OCI-LY1 (cell line): Measurements from ENCODE around the gene ZC2HC1B.
"Not testable (repeated sequence)": the region's sequence is repeated elsewhere in the genome, so short reads cannot be mapped to it uniquely, and the experiment has no call there.

Source experiments
- H2AFZ ChIP-seq: fragments of 200-600 bp; sonication (generic), shearing (Covaris generic); 2 replicates; pipeline ENCODE4 v1.6.0; 2014; ENCODE audit warnings: antibody characterized with exemption, mild to moderate bottlenecking, low read length
- H3F3A ChIP-seq: fragments of 200-600 bp; sonication (generic), shearing (Covaris generic); 2 replicates; pipeline ENCODE4 v1.6.0; 2014; ENCODE audit warnings: mild to moderate bottlenecking, antibody characterized with exemption, low read length, moderate library complexity; ENCODE audit not compliant: insufficient read depth
- H3K27ac ChIP-seq: fragments of 200-600 bp; sonication (generic); 2 replicates; pipeline ENCODE4 v1.5.1; 2014; ENCODE audit warnings: low read length, mixed run types, mild to moderate bottlenecking, low read depth; ENCODE audit not compliant: poor library complexity, severe bottlenecking
- H3K27me3 ChIP-seq: fragments of 200-600 bp; sonication (generic); 2 replicates; pipeline ENCODE4 v1.6.0; 2014; ENCODE audit warnings: antibody characterized with exemption, mild to moderate bottlenecking, low read length, moderate library complexity; ENCODE audit not compliant: insufficient read depth
- H3K36me3 ChIP-seq: fragments of 200-600 bp; sonication (generic); 2 replicates; pipeline ENCODE4 v1.6.1; 2014; ENCODE audit warnings: mild to moderate bottlenecking, antibody characterized with exemption, low read length, moderate library complexity, mixed read lengths; ENCODE audit not compliant: insufficient read depth
- H3K4me1 ChIP-seq: fragments of 200-600 bp; sonication (generic); 2 replicates; pipeline ENCODE4 v1.5.1; 2014; ENCODE audit warnings: mild to moderate bottlenecking, low read length, moderate library complexity; ENCODE audit not compliant: insufficient read depth, severe bottlenecking
- H3K4me2 ChIP-seq: fragments of 200-600 bp; sonication (generic), shearing (Covaris generic); 2 replicates; pipeline ENCODE4 v1.6.1; 2014; ENCODE audit warnings: low read length
- H3K4me3 ChIP-seq: fragments of 200-600 bp; sonication (generic); 2 replicates; pipeline ENCODE4 v1.5.1; 2014; ENCODE audit warnings: low read length, low read depth, mild to moderate bottlenecking, mixed read lengths; ENCODE audit not compliant: poor library complexity, severe bottlenecking
- H3K79me2 ChIP-seq: fragments of 200-600 bp; shearing (Covaris generic); 2 replicates; pipeline ENCODE4 v1.6.1; 2016; ENCODE audit warnings: mixed run types, low read length, mixed read lengths; ENCODE audit not compliant: insufficient read depth
- H3K9ac ChIP-seq: fragments of 200-600 bp; sonication (generic), shearing (Covaris generic); 2 replicates; pipeline ENCODE4 v1.6.1; 2014; ENCODE audit warnings: mild to moderate bottlenecking, low read length, mixed read lengths
- H3K9me2 ChIP-seq: fragments of 200-600 bp; sonication (generic), shearing (Covaris generic); 2 replicates; pipeline ENCODE4 v1.6.1; 2014; ENCODE audit warnings: low read depth, mild to moderate bottlenecking, low read length, mixed read lengths
- H3K9me3 ChIP-seq: fragments of 200-600 bp; shearing (Covaris generic); 2 replicates; pipeline ENCODE4 v1.6.1; 2014; ENCODE audit warnings: low read length, mixed read lengths
- H4K20me1 ChIP-seq: fragments of 200-600 bp; sonication (generic), shearing (Covaris generic); 2 replicates; pipeline ENCODE4 v1.6.0; 2016; ENCODE audit warnings: mild to moderate bottlenecking, low read length; ENCODE audit not compliant: insufficient read depth
- CTCF ChIP-seq: fragments of 200-600 bp; sonication (generic), shearing (Covaris generic); IDR thresholded peaks from 2 replicates; pipeline ENCODE4 v1.5.1; 2017; ENCODE audit warnings: mild to moderate bottlenecking, antibody characterized with exemption, low read length, moderate library complexity, mixed read lengths
- EZH2 ChIP-seq: fragments of 200-600 bp; sonication (generic), shearing (Covaris generic); IDR thresholded peaks from 2 replicates; pipeline ENCODE4 v1.8.0; 2017; ENCODE audit warnings: borderline replicate concordance, mixed run types, mild to moderate bottlenecking, antibody characterized with exemption, low read length, moderate library complexity, mixed read lengths

ZC2HC1B gene

GRCh38 chr6:143844006-143844405 lies 20.3 kb upstream of the ZC2HC1B start:
- no peaks in the 10 kb centered on the region for H3K9me3 ChIP-seq
- peak overlapping the region; percentile 91 for H3K4me3 ChIP-seq
- H3F3A ChIP-seq: no peaks in the 10 kb centered on the region
- TF ChIP-seq CTCF (no peak), EZH2 (no peak)
- H3K4me2 ChIP-seq: peak overlapping the region; percentile 80
- peaks cover 17% of the 10 kb centered on the region for H3K4me1 ChIP-seq
- no peaks in the 10 kb centered on the region for H3K9me2 ChIP-seq
- peaks cover 44% of the 10 kb centered on the region for H3K36me3 ChIP-seq
- H3K27me3 ChIP-seq: no peaks in the 10 kb centered on the region
- H3K79me2 ChIP-seq: peaks cover 17% of the 10 kb centered on the region
- peak overlapping the region; percentile 91 for H3K9ac ChIP-seq
- no peak overlapping the region for H3K27ac ChIP-seq
- H4K20me1 ChIP-seq: no peaks in the 10 kb centered on the region
- no peak overlapping the region for H2AFZ ChIP-seq

DNA sequence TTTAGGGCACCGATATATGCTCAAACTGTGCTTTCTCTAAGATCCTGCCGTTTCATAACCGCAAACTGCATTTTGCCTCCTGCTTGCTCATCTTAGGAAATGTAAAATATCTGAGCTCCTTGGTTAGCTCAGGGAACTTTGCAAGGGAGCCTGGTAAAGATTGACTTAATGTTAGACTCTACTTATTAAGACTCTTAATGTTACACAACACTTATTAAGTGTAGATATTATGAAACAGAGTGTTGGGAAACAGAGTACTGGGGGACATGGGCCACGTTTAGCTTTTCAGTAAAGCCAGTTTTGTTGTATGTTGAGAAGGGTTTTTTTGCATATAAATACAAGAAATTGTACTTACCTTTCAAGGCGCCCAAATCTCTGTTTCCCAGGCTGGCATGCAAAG lies 19.2 kb upstream of the ZC2HC1B start:
- Histone ChIP-seq H3K36me3 (peaks cover 54% of the 10 kb centered on the region), H3K4me3 (no peak overlapping the region), H3F3A (no peaks in the 10 kb centered on the region), H3K27me3 (no peaks in the 10 kb centered on the region), H3K79me2 (peaks cover 17% of the 10 kb centered on the region), H4K20me1 (no peaks in the 10 kb centered on the region), H3K4me2 (no peak overlapping the region), H3K9ac (no peak overlapping the region), H2AFZ (no peak overlapping the region), H3K9me2 (no peaks in the 10 kb centered on the region), H3K27ac (no peak overlapping the region), H3K4me1 (peaks cover 17% of the 10 kb centered on the region), H3K9me3 (no peaks in the 10 kb centered on the region)
- TF ChIP-seq CTCF (no peak), EZH2 (no peak)

GRCh38 chr6:143851706-143852105 lies 12.6 kb upstream of the ZC2HC1B start:
- H3K9me2 ChIP-seq, H3K27ac ChIP-seq, H3K79me2 ChIP-seq, H3F3A ChIP-seq, H3K4me2 ChIP-seq, H3K9ac ChIP-seq, H3K4me3 ChIP-seq, H4K20me1 ChIP-seq, H3K9me3 ChIP-seq, H3K27me3 ChIP-seq, H3K4me1 ChIP-seq, H2AFZ ChIP-seq: not testable (repeated sequence)
- peaks cover 85% of the 10 kb centered on the region for H3K36me3 ChIP-seq

DNA sequence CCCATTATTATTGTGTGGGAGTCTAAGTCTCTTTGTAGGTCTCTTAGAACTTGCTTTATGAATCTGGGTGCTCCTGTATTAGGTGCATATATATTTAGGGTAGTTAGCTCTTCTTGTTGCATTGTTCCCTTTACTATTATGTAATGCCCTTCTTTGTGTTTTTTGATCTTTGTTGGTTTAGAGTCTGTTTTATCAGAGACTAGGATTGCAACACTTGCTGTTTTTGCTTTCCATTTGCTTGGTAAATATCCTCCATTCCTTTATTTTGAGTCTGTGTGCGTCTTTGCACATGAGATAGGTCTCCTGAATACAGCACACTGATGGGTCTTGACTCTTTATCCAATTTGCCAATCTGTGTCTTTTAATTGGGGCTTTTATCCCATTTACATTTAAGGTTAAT lies 9.2 kb upstream of the ZC2HC1B start:
- H3K4me3 ChIP-seq, H3K9ac ChIP-seq, H3K27ac ChIP-seq, H3K9me3 ChIP-seq, H2AFZ ChIP-seq, H3K4me2 ChIP-seq, H3K27me3 ChIP-seq, H3K4me1 ChIP-seq, H3F3A ChIP-seq, H4K20me1 ChIP-seq, H3K79me2 ChIP-seq, H3K9me2 ChIP-seq: not testable (repeated sequence)
- peaks cover 86% of the 10 kb centered on the region for H3K36me3 ChIP-seq

- not testable (repeated sequence) for H3K4me1 ChIP-seq, H3K9ac ChIP-seq, H4K20me1 ChIP-seq, H3K4me2 ChIP-seq, H3K79me2 ChIP-seq, H3K27me3 ChIP-seq, H3K27ac ChIP-seq, H3K9me3 ChIP-seq, H2AFZ ChIP-seq, H3K4me3 ChIP-seq, H3K9me2 ChIP-seq, H3F3A ChIP-seq
- peaks cover 86% of the 10 kb centered on the region for H3K36me3 ChIP-seq
These were observed 7.5 kb upstream of the ZC2HC1B start for GRCh38 chr6:143856762-143857161.
